CD14-positive monocyte (primary cell): ENCODE results near the gene EPAS1. TPM values are rescaled to one million over a fixed set of nuclear protein-coding genes. Genes with fewer than 3 reads are reported as not detected.

Source experiments
- DNase-seq, 3 donors: peaks; one replicate each; pipeline ENCODE4 v3.0.0-alpha.2; 2011 to 2022
- H2AFZ ChIP-seq: 2 replicates; pipeline ENCODE4 v1.6.0; 2012; ENCODE audit warnings: mild to moderate bottlenecking, low read depth, low read length, inconsistent platforms; ENCODE audit not compliant: insufficient read depth, poor library complexity, severe bottlenecking
- H3K27ac ChIP-seq, 2 donors: 1 replicate in 1 of 2; 2 replicates in 1 of 2; pipeline ENCODE4 v1.5.1; 2012 to 2013; ENCODE audit warnings: low read length in 2 of 2, control low read depth in 1 of 2, inconsistent platforms in 1 of 2, low read depth in 1 of 2, mild to moderate bottlenecking in 1 of 2
- H3K27me3 ChIP-seq, 2 donors: one replicate each; pipeline versions ENCODE4 v1.6.0 to v1.6.1; 2011 to 2013; ENCODE audit warnings: low read length in 2 of 2; ENCODE audit not compliant: control insufficient read depth in 2 of 2, insufficient read depth in 2 of 2
- H3K36me3 ChIP-seq, 2 donors: replicated peaks in 1 of 2; 1 replicate in 1 of 2; 2 replicates in 1 of 2; pipeline versions ENCODE4 v1.5.1 to v1.6.1; 2012 to 2013; ENCODE audit warnings: low read length in 2 of 2, control low read depth in 1 of 2, inconsistent platforms in 1 of 2, mild to moderate bottlenecking in 1 of 2; ENCODE audit not compliant: insufficient read depth in 2 of 2, control insufficient read depth in 1 of 2
- H3K4me1 ChIP-seq, 2 donors: 1 replicate in 1 of 2; 2 replicates in 1 of 2; pipeline versions ENCODE4 v1.5.1 to v1.6.1; 2012 to 2013; ENCODE audit warnings: low read length in 2 of 2, control low read depth in 1 of 2, inconsistent platforms in 1 of 2, mild to moderate bottlenecking in 1 of 2, moderate library complexity in 1 of 2; ENCODE audit not compliant: insufficient read depth in 2 of 2, control insufficient read depth in 1 of 2
- H3K4me2 ChIP-seq: replicated peaks from 2 replicates; pipeline ENCODE3; 2012; ENCODE audit warnings: low read length, moderate library complexity, mild to moderate bottlenecking; ENCODE audit not compliant: poor library complexity, severe bottlenecking; ENCODE audit errors: extremely low read depth
- H3K4me3 ChIP-seq, 3 experiments: fragments of 200-600 bp in 1 of 3; sonication (generic) in 1 of 3; replicated peaks in 1 of 3; 1 replicate in 2 of 3; 2 replicates in 1 of 3; pipeline ENCODE4 v1.5.1; 2011 to 2013; ENCODE audit warnings: low read length in 3 of 3, mild to moderate bottlenecking in 3 of 3, control low read depth in 2 of 3, low read depth in 2 of 3, inconsistent platforms in 1 of 3, moderate library complexity in 1 of 3
- H3K79me2 ChIP-seq: 2 replicates; pipeline ENCODE4 v1.6.0; 2012; ENCODE audit warnings: mild to moderate bottlenecking, control low read depth, inconsistent platforms, low read length, moderate library complexity; ENCODE audit not compliant: insufficient read depth
- H3K9ac ChIP-seq: 2 replicates; pipeline ENCODE4 v1.6.0; 2017; ENCODE audit warnings: low read length, mild to moderate bottlenecking; ENCODE audit not compliant: insufficient read depth, poor library complexity, severe bottlenecking
- H3K9me3 ChIP-seq, 2 donors: replicated peaks in 1 of 2; 1 replicate in 1 of 2; 2 replicates in 1 of 2; pipeline versions ENCODE4 v1.5.1 to v1.6.1; 2012 to 2013; ENCODE audit warnings: low read length in 2 of 2, control low read depth in 1 of 2; ENCODE audit not compliant: control insufficient read depth in 1 of 2, insufficient read depth in 1 of 2
- H4K20me1 ChIP-seq: 2 replicates; pipeline ENCODE4 v1.6.0; 2012; ENCODE audit warnings: mild to moderate bottlenecking, low read length, control low read depth, moderate library complexity; ENCODE audit not compliant: insufficient read depth
- H3K27ac Mint-ChIP-seq, 7 donors: one replicate each; pipeline ENCODE4 v1.8.0; 2020; ENCODE audit warnings: mild to moderate bottlenecking in 7 of 7, mixed read lengths in 7 of 7, moderate library complexity in 6 of 7, inconsistent platforms in 2 of 7
- H3K27me3 Mint-ChIP-seq, 3 donors: one replicate each; pipeline ENCODE4 v1.8.0; 2021 to 2022; ENCODE audit warnings: low read depth in 3 of 3, mild to moderate bottlenecking in 3 of 3, mixed read lengths in 3 of 3, moderate library complexity in 3 of 3, inconsistent platforms in 1 of 3
- H3K36me3 Mint-ChIP-seq, 2 donors: one replicate each; pipeline ENCODE4 v1.8.0; 2020; ENCODE audit warnings: mixed read lengths in 2 of 2, inconsistent platforms in 1 of 2, mild to moderate bottlenecking in 1 of 2
- H3K4me1 Mint-ChIP-seq: one replicate; pipeline ENCODE4 v1.8.0; 2020; ENCODE audit warnings: mild to moderate bottlenecking, mixed read lengths
- H3K4me3 Mint-ChIP-seq, 2 donors: one replicate each; pipeline ENCODE4 v1.8.0; 2020; ENCODE audit warnings: mild to moderate bottlenecking in 2 of 2, mixed read lengths in 2 of 2, moderate library complexity in 1 of 2
- H3K9me3 Mint-ChIP-seq, 7 donors: one replicate each; pipeline ENCODE4 v1.8.0; 2020 to 2022; ENCODE audit warnings: mixed read lengths in 7 of 7, mild to moderate bottlenecking in 6 of 7, moderate library complexity in 6 of 7, inconsistent platforms in 2 of 7
- WGBS: methylation state at CpG from one replicate; pipeline ENCODE4 v1.1.5; 2013; ENCODE audit warnings: missing lambda C conversion rate; ENCODE audit not compliant: insufficient coverage; 5-methylcytosine and 5-hydroxymethylcytosine counted together
- intact Hi-C, 2 donors: fragments of 100-400 bp; cut with micrococcal nuclease; formaldehyde crosslinking; loops; one replicate each; pipeline versions ENCODE4 v1.15.0 to v1.15.1; 2023
- polyA plus RNA-seq, 3 donors: library from polyadenylated mRNA; depleted of rRNA in 1 of 3; unstranded in 2 of 3; stranded (reverse) in 1 of 3; fragments of 300-500 nt in 2 of 3; fragments of >200 nt in 1 of 3; fragmentation: Illumina TruSeq in 2 of 3; gene quantifications; 1 replicate in 2 of 3; 2 replicates in 1 of 3; pipeline ENCODE4 v1.2.3, GENCODE V29; 2012 to 2021
- TF ChIP-seq, protein P1 (sequence below): fragments of 200-600 bp; IDR thresholded peaks from one replicate; pipeline ENCODE4 v1.8.0; 2022; ENCODE audit warnings: antibody characterized with exemption, mild to moderate bottlenecking

The EPAS1 gene
- polyA plus RNA-seq, 3 donors, result 0.11 to 1.0 (median 0.88) TPM

DNA sequence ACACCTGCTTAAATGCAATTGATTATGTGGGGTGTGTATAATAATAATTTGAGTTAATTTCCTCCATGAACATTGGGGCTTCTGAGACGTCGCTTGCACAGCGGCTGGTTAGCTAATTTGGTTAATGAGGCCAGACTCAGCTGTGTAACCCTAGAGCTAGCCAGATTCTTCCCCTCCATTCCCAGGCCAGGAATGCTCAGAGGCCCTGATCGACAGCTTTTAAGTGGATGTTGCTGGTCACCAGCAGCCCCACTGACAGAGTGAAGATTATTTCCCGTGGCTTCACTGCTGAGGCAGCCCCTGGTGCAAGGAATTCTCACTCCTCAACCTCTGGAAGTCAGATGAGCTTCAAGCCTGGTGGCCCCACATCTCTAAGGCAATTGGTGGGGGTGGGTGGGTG is 12.4 kb upstream of the EPAS1 start:
- Histone ChIP-seq H3K4me1 (peaks cover 0 to under 1% of the 10 kb centered on the region in 2 donors), H3K36me3 (no peaks in the 10 kb centered on the region), H3K9me3 (no peaks in the 10 kb centered on the region), H3K4me3 (no peak overlapping the region), H2AFZ (no peak overlapping the region), H3K4me2 (no peak overlapping the region), H3K79me2 (no peaks in the 10 kb centered on the region), H3K27ac (no peak overlapping the region), H3K9ac (no peak overlapping the region), H4K20me1 (no peaks in the 10 kb centered on the region), H3K27me3 (no peaks in the 10 kb centered on the region)
- no peak overlapping the region for H3K27ac Mint-ChIP-seq
- peaks cover 4 to 12% (median 6%) of the 10 kb centered on the region in 3 donors for H3K27me3 Mint-ChIP-seq
- DNase-seq, result no peak
- 100% methylated on average over 4 of the region's 5 CpGs for WGBS
- no peaks in the 10 kb centered on the region for H3K36me3 Mint-ChIP-seq
- TF ChIP-seq, protein P1, sequence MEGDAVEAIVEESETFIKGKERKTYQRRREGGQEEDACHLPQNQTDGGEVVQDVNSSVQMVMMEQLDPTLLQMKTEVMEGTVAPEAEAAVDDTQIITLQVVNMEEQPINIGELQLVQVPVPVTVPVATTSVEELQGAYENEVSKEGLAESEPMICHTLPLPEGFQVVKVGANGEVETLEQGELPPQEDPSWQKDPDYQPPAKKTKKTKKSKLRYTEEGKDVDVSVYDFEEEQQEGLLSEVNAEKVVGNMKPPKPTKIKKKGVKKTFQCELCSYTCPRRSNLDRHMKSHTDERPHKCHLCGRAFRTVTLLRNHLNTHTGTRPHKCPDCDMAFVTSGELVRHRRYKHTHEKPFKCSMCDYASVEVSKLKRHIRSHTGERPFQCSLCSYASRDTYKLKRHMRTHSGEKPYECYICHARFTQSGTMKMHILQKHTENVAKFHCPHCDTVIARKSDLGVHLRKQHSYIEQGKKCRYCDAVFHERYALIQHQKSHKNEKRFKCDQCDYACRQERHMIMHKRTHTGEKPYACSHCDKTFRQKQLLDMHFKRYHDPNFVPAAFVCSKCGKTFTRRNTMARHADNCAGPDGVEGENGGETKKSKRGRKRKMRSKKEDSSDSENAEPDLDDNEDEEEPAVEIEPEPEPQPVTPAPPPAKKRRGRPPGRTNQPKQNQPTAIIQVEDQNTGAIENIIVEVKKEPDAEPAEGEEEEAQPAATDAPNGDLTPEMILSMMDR, result no peak
- H3K9me3 Mint-ChIP-seq, result no peaks in the 10 kb centered on the region
- intact Hi-C loops, result no loop called here
- H3K4me1 Mint-ChIP-seq, result peaks cover under 1% of the 10 kb centered on the region
- no peak overlapping the region for H3K4me3 Mint-ChIP-seq

DNA sequence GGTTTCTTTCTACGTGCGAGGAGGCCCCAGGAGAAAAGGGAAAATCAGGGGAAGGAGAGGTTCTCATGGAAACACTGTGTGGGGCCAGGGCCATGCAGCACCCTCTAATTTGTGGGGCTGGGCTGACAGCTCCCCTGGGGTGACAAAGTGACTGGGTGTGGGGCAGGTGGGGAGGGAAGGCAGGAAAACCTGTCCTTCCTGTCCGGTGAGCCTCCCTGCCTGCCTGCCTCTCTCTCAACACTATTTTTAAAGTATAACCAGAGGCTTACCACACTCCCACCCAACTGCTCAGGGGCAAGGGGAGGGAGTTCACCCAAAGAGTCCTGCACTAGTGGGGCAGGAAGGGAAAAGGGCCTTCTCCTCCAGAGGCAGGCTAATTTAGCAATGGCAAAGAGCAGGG is 10.5 kb upstream of the EPAS1 start:
- Histone ChIP-seq H3K4me2 (no peak overlapping the region), H3K4me3 (no peak overlapping the region), H3K36me3 (no peaks in the 10 kb centered on the region), H3K4me1 (peaks cover 0 to 7% of the 10 kb centered on the region in 2 donors), H2AFZ (no peak overlapping the region), H3K9me3 (no peaks in the 10 kb centered on the region), H3K27me3 (no peaks in the 10 kb centered on the region), H3K9ac (no peak overlapping the region), H4K20me1 (no peaks in the 10 kb centered on the region), H3K27ac (no peak overlapping the region), H3K79me2 (no peaks in the 10 kb centered on the region)
- DNase-seq, result no peak
- Mint-ChIP-seq H3K4me3 (no peak overlapping the region), H3K27ac (no peak overlapping the region), H3K36me3 (no peaks in the 10 kb centered on the region), H3K27me3 (peaks cover 7 to 14% (median 8%) of the 10 kb centered on the region in 3 donors), H3K9me3 (no peaks in the 10 kb centered on the region), H3K4me1 (peaks cover 8% of the 10 kb centered on the region)
- intact Hi-C loops, result no loop called here
- 79% methylated on average over 2 of the region's 3 CpGs for WGBS
- TF ChIP-seq, protein P1, result no peak
